Keratinocyte (primary cell): ENCODE data around the gene MRPL10.

ENCODE experiments used
- CTCF ChIP-seq, 3 experiments: IDR thresholded peaks in 1 of 3; conservative IDR thresholded peaks in 1 of 3; optimal IDR thresholded peaks in 1 of 3; 2 replicates in 2 of 3; 3 replicates in 1 of 3; pipeline versions ENCODE3 to v1.5.1; 2011; ENCODE audit warnings: low read length in 3 of 3, mild to moderate bottlenecking in 3 of 3, moderate library complexity in 2 of 3, control low read depth in 1 of 3, inconsistent platforms in 1 of 3; ENCODE audit not compliant: insufficient read depth in 2 of 3; ENCODE audit errors: extremely low read depth in 1 of 3
- EZH2 ChIP-seq: IDR thresholded peaks from one replicate; pipeline ENCODE4 v1.6.1; 2012; ENCODE audit warnings: inconsistent platforms, mild to moderate bottlenecking, low read length, moderate library complexity

GRCh38 chr17:47813512-47814031, 17.8 kb downstream of the MRPL10 start:
- TF ChIP-seq CTCF (optimal IDR thresholded peaks at IDR 0.05 in 1 of 3, IDR thresholded peaks at IDR 0.05 in 1 of 3, conservative IDR thresholded peaks at IDR 0.05 in 1 of 3; ENCODE audit: extremely low read depth in 1 of 3, insufficient read depth in 2 of 3, low read length in 3 of 3), result no peak
- no peak for TF ChIP-seq EZH2
